Muscle layer of duodenum (tissue), 2 donors: Measurements from ENCODE around the gene RMND1.
"Not testable (repeated sequence)": the region's sequence is repeated elsewhere in the genome, so short reads cannot be mapped to it uniquely, and the experiment has no call there.

Experiments used
- H3K27ac ChIP-seq: one replicate; pipeline ENCODE4 v1.7.0; 2013; ENCODE audit warnings: mild to moderate bottlenecking, low read length
- H3K27me3 ChIP-seq: one replicate; pipeline ENCODE4 v1.7.0; 2013; ENCODE audit warnings: low read depth, mild to moderate bottlenecking, control low read depth, low read length
- H3K36me3 ChIP-seq, 2 donors: one replicate each; pipeline ENCODE4 v1.7.0; 2013; ENCODE audit warnings: low read length in 2 of 2, control low read depth in 1 of 2, mild to moderate bottlenecking in 1 of 2; ENCODE audit not compliant: insufficient read depth in 2 of 2, control insufficient read depth in 1 of 2
- H3K4me1 ChIP-seq, 2 donors: one replicate each; pipeline ENCODE4 v1.7.0; 2013; ENCODE audit warnings: low read length in 2 of 2, mild to moderate bottlenecking in 2 of 2, control low read depth in 1 of 2, moderate library complexity in 1 of 2; ENCODE audit not compliant: insufficient read depth in 2 of 2, control insufficient read depth in 1 of 2
- H3K4me3 ChIP-seq, 2 donors: one replicate each; pipeline ENCODE4 v1.7.0; 2013; ENCODE audit warnings: low read length in 2 of 2, low read depth in 1 of 2, mild to moderate bottlenecking in 1 of 2
- H3K9me3 ChIP-seq, 2 donors: one replicate each; pipeline ENCODE4 v1.7.0; 2013; ENCODE audit warnings: low read length in 2 of 2, control low read depth in 1 of 2, mild to moderate bottlenecking in 1 of 2; ENCODE audit not compliant: control insufficient read depth in 1 of 2
- donor health status: healthy.

RMND1 gene

DNA sequence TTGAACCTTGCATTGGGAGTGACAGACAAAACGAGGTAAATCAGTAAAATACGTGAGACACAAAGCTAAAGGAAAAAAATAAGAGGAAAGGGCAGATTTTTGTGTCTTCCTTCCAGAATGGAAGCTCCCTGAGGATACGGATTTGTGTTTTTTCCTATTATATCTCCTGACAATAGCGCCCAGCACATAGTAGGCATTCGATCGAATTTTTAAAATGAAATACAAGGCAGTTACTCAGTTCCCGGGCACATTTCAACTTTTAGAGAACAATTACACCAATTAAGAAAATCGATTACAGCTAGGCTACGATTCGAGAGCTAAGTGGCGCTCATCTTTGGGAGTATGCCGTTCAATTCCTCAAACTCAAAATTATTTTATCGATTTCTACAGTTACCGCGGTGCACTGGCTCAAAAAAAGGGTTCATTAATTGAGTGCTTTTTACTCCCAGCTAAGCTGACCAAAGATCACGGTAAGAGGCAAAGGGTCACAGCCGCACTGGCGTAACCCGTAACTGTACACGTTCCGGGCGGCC lies 443 bp downstream of the RMND1 start:
- Histone ChIP-seq H3K27me3 (no peaks in the 10 kb centered on the region), H3K27ac (peak overlapping the region; percentile 73), H3K4me3 (peak overlapping the region; percentile 88 to 94), H3K36me3 (no peaks in the 10 kb centered on the region), H3K9me3 (no peaks in the 10 kb centered on the region), H3K4me1 (peaks cover 9 to 25% of the 10 kb centered on the region in 2 donors)

- Histone ChIP-seq H3K4me3 (peak overlapping the region; percentile 88 to 94), H3K27ac (peak overlapping the region; percentile 73), H3K4me1 (peaks cover 9 to 30% of the 10 kb centered on the region in 2 donors)
- not testable (repeated sequence) for H3K27me3 ChIP-seq, H3K36me3 ChIP-seq, H3K9me3 ChIP-seq
Observed at GRCh38 chr6:151450928-151451327, 998 bp downstream of the RMND1 start.

- Histone ChIP-seq H3K4me3 (no peak overlapping the region), H3K9me3 (no peaks in the 10 kb centered on the region), H3K4me1 (peaks cover 4 to 23% of the 10 kb centered on the region in 2 donors), H3K27ac (peak overlapping the region; percentile 23), H3K36me3 (peaks cover 0 to 3% of the 10 kb centered on the region in 2 donors), H3K27me3 (no peaks in the 10 kb centered on the region)
Observed at GRCh38 chr6:151448623-151449022, 3.3 kb downstream of the RMND1 start.

DNA sequence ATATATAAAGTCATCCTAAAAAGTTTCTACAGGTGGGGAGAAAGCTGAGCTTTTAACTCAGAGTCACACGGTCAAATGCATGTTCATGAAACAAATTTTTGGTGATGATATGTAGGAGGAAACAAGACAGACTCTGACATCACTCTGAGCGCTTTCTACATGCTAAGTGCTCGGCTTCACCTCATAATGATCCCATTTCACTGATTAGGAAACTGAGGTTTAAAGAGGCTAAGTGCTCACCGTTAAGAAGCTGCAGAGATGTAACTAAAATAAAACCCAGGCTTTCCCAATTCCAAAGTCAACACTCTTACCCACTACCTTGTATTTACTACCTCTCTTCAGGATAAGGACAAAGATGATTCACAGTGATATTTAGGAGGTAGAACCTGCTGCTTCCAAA lies 4.7 kb downstream of the RMND1 start:
- Histone ChIP-seq H3K4me1 (peaks cover 0 to 19% of the 10 kb centered on the region in 2 donors), H3K27ac (no peak overlapping the region), H3K9me3 (no peaks in the 10 kb centered on the region), H3K36me3 (peaks cover 0 to 3% of the 10 kb centered on the region in 2 donors), H3K27me3 (no peaks in the 10 kb centered on the region), H3K4me3 (no peak overlapping the region)

DNA sequence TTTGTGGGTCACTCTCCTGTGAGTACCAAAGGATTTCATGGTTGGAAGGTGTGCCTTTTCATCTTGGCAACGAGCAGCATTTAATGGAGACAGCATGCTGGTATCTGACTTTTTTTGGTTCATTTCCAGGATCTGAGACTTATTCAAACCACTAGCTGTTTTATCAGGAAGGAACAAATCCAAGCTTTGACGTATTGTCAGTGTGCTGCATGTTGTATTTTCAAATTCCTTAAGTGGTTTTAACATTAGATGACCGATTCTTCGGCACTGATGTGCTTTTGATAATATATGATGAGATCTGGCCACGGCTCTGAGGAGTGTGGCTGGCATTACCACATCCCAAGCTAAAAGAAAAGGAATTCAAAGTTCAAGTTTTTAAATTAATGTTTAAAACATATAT lies 6.4 kb downstream of the RMND1 start:
- Histone ChIP-seq H3K4me3 (no peak overlapping the region), H3K36me3 (peaks cover 0 to 3% of the 10 kb centered on the region in 2 donors), H3K27me3 (no peaks in the 10 kb centered on the region), H3K9me3 (no peaks in the 10 kb centered on the region), H3K4me1 (peaks cover 0 to 18% of the 10 kb centered on the region in 2 donors), H3K27ac (no peak overlapping the region)

DNA sequence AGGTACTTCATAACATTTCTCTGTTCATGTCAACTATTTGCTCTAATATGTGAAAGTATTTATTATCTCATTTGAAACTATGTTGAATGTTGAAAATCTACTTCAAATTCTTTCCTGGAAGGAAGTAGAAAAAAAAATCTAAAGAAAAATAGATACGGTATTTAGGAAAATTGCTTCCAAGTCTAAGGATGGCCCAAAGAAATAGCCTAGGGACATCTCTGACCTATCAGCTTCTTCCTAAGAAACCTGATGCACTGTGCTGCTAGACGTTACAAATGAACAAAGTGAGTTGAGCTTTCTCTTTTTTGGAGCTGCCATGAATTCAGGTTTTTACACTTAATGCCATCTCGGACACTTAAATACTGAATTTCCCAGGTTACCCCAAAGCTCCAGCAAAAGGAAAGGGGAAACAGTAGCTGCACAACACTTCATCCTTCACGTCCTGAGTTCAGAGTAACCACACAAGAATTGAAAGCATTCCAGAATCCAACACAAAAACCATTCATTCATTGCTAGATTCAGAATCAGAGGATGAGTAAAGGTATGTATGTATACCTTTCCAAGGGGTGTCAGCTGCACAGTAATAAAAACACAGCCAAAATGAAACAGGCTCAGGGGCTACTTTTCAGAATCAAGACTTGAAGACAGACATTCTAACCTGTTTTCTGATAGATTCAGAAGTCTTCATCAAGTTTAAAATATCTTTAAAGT lies 7.9 kb downstream of the RMND1 start:
- Histone ChIP-seq H3K4me1 (peaks cover 0 to 18% of the 10 kb centered on the region in 2 donors), H3K27ac (no peak overlapping the region), H3K4me3 (no peak overlapping the region), H3K36me3 (peaks cover 0 to 3% of the 10 kb centered on the region in 2 donors), H3K27me3 (no peaks in the 10 kb centered on the region), H3K9me3 (no peaks in the 10 kb centered on the region)

DNA sequence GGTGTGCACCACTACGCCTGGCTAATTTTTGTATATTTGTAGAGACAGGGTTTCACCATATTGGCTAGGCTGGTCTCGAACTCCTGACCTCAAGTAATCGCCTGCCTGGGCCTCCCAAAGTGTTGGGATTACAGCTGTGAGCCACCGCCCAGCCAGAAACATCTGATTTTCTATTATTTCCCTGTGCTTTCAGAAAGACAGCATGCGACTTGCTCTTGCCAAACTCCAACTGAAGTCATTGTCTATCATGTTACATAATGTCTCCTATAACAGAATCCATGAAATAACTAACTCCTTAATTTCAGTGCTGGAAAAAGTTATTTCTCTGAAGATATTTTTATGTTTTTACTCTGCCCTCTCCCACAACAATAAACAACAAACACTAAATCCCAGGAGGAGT lies 8.5 kb downstream of the RMND1 start:
- Histone ChIP-seq H3K36me3 (peaks cover 0 to 3% of the 10 kb centered on the region in 2 donors), H3K4me3 (no peak overlapping the region), H3K27me3 (no peaks in the 10 kb centered on the region), H3K9me3 (no peaks in the 10 kb centered on the region), H3K4me1 (peaks cover 0 to 18% of the 10 kb centered on the region in 2 donors), H3K27ac (no peak overlapping the region)

DNA sequence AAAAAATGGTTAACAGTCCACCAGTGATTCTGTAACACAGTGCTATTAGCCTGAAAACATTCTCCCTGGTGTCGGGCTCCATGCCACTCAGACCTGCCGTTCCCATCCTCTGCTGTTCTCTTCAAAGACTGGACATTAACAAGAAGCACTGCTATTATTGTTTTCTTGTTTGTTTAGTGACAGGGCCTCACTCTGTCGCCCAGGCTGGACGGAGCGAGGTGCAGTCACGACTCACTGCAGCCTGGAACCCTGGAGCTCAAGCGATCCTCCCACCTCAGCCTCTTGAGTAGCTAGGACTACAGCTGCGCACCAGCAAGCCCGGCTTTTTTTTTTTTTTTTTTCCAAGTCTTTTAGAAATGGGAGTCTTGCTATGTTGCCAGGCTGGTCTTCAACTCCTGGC lies 9.6 kb downstream of the RMND1 start:
- no peaks in the 10 kb centered on the region for H3K27me3 ChIP-seq
- peaks cover 0 to 3% of the 10 kb centered on the region in 2 donors for H3K36me3 ChIP-seq
- H3K4me3 ChIP-seq, result no peak overlapping the region
- peaks cover 0 to 18% of the 10 kb centered on the region in 2 donors for H3K4me1 ChIP-seq
- no peak overlapping the region for H3K27ac ChIP-seq
- no peaks in the 10 kb centered on the region for H3K9me3 ChIP-seq

DNA sequence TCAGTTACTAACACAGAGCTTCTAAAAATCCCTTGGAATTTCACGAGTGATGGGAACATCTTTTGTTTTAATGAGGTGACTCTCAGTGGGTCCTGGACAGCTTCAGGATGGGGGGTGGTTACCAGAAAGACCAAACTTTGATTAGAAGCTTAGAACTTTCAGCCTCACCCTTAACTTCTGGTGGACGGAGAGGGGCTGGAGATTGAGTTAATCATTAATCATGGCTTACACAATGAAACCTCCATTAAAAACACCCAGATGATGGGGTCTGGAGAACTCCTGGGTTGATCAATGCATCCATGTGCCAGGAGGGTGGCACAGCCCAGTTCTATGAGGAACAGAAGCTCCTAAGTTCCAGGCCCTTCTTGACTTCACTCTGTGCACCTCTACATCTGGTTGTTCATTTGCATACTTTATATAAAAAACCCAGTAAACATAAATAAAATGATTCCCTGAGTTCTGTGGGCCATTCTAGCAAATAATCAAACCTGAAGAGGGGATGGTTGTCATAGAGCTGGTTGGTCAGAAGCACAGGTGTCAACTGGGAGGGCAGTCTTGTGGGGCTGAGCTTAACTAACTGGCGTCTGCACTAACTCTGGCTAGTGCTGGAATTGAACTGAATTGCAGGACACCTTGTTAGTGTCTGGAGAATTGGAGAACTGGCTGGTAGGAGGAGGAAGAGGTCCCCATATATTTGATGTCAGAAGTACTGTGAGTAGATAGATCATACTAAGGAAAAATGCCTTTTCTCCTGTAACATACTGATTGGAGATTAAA lies 10.3 kb downstream of the RMND1 start:
- Histone ChIP-seq H3K27me3 (no peaks in the 10 kb centered on the region), H3K27ac (no peak overlapping the region), H3K9me3 (no peaks in the 10 kb centered on the region), H3K36me3 (peaks cover 0 to 3% of the 10 kb centered on the region in 2 donors), H3K4me3 (no peak overlapping the region), H3K4me1 (peaks cover 0 to 18% of the 10 kb centered on the region in 2 donors)

GRCh38 chr6:151440930-151441329 lies 11.0 kb downstream of the RMND1 start:
- peak overlapping the region; percentile 34 for H3K27ac ChIP-seq

DNA sequence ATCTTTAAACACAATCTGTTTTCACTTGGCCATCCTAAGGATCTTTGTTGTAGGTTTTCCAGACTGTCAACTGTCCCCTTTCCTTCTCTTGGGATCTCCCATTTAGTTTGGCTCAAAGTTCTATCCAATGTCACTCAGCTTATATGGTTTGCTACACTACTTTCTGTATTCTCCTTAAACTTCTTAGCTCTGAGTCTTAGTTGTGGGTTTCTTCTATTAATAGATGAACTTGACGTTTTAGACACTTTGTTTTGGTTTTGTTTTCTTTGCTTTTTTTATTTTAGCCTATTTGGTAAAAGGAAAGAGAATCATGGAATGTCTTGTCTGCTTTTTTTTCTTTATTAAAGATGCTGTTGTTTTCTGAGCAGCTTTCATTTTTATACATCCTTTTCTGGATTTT lies 11.4 kb downstream of the RMND1 start:
- H3K4me1 ChIP-seq, result peaks cover 0 to 7% of the 10 kb centered on the region in 2 donors
- H3K9me3 ChIP-seq, result no peaks in the 10 kb centered on the region
- peak overlapping the region; percentile 34 for H3K27ac ChIP-seq
- H3K27me3 ChIP-seq, result no peaks in the 10 kb centered on the region
- H3K36me3 ChIP-seq, result peaks cover 0 to 3% of the 10 kb centered on the region in 2 donors
- no peak overlapping the region for H3K4me3 ChIP-seq

More at GRCh38 chr6:151440930-151441329, 11.0 kb downstream of the RMND1 start:
- Histone ChIP-seq H3K4me3 (no peak overlapping the region), H3K9me3 (no peaks in the 10 kb centered on the region), H3K36me3 (peaks cover 0 to 3% of the 10 kb centered on the region in 2 donors), H3K4me1 (peaks cover 0 to 11% of the 10 kb centered on the region in 2 donors), H3K27me3 (no peaks in the 10 kb centered on the region)
